HG03378 (cell line): Measurements from ENCODE around the gene RGS7.
"Not testable (repeated sequence)": the region's sequence is repeated elsewhere in the genome, so short reads cannot be mapped to it uniquely, and the experiment has no call there.

Experiments used
- ATAC-seq: cut with Tn5 transposase; IDR thresholded peaks from one replicate; pipeline ENCODE4 v1.9.1; 2021; ENCODE audit warnings: mild to moderate bottlenecking, moderate library complexity; ENCODE audit not compliant: unreplicated experiment

RGS7 gene

DNA sequence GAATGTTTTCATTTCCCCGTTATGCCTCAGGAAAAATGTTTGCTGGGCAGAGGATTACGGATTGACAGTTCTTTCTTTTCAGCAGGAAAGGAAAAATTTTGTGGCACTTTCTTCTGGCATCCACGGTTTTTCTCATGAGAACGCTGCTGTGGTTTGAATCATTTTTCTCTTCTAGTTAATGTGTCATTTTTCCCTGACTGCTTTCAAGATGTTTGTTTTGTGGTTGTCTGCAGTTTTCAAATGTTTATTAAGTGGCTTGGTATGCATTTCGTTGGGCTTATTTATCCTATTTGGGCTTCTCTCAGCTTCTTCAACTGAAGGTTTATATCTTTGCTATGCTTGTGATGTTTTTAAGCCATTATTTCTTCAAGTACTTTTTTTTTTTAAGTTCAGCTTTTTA, 359.0 kb downstream of the RGS7 start:
- no peak for ATAC-seq

DNA sequence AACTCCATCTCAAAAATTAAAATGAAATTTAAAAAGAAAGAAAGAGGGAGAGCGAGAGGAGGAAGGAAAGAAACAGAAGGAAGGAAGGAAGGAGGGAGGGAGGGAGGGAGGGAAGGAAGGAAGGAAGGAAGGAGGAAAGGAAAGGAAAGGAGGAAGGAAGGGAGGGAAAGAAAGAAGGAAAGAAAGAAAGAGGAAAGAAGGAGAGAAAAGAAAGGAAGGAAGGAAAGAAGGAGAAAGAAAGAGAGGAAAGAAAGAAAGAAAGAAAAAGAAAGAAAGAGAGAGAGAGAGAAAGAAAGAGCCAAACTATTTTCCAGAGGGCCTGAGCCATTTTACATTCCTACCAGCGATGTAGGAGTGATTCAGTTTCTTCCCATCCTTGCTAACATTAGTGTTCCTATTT, 364.0 kb downstream of the RGS7 start:
- no peak for ATAC-seq

DNA sequence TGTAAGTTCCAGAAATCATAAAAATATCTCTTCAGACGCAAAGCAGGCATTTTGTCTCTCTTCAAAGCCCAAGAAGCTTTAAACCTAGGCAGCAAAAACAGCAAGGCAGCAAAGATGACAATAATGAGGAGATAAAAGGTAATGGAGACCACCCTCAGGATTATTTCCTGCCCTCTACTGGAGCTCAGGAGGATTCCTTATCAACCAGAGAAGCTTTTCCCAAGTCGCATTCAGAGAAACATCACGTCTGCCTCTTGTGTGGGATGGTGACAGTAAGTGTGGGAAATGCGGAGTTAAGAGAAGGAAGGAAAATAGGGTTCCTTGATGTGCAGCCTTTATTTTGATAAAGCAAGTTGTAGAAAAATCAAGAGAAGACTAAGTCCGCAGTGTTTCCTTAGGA, 365.8 kb downstream of the RGS7 start:
- no peak for ATAC-seq

DNA sequence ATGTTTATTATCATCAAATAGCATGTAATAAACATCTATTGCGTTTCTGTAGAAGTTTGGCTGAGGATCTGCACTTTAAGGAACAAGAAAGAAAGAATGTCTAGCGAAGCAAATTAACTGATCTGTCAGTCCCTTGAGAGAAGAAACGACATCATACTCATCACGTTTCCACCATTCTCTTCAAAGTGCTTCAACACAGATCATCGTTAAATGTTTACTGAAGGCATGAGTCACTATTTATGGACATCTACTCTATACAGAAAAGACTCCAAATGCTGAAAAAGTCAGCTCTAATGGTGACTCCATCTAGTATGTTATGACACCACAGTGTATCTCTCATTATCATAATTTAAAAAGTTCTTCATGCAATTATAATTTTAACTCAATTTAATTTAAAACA, 369.1 kb downstream of the RGS7 start:
- ATAC-seq: no peak

DNA sequence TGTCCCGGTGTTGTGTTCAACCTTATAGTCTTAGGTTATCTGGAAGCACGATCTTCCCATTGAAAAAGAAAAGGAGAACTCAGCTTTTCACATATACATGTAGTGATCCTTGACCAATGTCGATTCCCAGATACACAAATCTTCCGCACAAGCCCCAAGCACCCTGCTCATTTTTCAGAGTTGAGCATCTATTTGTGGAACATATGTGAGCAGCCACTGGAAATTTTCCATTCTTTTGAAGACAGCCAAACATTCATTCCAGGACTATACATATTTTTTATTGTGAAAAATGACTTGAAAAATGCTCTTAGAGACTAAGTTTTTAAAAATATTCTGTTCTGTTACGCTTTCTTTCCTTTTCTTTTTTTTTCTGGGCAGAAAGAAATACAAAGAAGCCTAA, 371.9 kb downstream of the RGS7 start:
- no peak for ATAC-seq

DNA sequence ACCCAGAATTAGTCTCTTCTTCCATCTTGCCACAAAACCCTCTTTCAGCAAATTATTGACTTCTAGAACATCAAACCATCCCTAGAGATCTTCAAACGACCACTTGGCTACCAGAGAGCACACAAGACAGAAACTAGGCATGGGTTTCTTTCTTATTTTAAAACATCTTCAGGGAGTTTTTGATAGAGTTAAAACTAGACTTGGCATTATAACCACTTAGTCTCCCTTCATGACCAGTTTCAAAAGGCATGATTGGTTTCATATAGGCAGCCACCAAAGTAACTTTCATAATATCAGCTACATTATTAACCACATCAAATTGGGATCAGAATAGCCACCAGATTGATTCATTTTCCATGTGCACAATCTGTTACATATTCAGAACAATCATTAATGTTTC, 376.7 kb downstream of the RGS7 start:
- ATAC-seq: no peak

GRCh38 chr1:240976685-240977084, 380.3 kb downstream of the RGS7 start:
- ATAC-seq: no peak

- no peak for ATAC-seq
Measured at GRCh38 chr1:240973875-240974274, 383.1 kb downstream of the RGS7 start.

DNA sequence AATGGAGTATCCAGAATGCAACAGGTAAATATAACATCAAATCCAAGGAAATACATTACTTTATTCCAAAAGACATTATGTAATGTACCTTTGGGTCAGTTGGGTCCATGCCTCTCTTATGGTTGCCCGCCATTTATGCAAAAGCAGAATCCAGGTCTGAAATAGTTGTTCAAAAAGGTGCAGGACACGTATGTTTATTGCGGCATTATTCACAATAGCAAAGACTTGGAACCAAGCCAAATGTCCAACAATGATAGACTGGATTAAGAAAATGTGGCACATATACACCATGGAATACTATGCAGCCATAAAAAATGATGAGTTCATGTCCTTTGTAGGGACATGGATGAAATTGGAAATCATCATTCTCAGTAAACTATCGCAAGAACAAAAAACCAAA, 384.9 kb downstream of the RGS7 start:
- ATAC-seq: not testable (repeated sequence)

- ATAC-seq: no peak
Measured at GRCh38 chr1:240970253-240970652, 386.8 kb downstream of the RGS7 start.

- no peak for ATAC-seq
Measured at GRCh38 chr1:240968864-240969263, 388.1 kb downstream of the RGS7 start.

DNA sequence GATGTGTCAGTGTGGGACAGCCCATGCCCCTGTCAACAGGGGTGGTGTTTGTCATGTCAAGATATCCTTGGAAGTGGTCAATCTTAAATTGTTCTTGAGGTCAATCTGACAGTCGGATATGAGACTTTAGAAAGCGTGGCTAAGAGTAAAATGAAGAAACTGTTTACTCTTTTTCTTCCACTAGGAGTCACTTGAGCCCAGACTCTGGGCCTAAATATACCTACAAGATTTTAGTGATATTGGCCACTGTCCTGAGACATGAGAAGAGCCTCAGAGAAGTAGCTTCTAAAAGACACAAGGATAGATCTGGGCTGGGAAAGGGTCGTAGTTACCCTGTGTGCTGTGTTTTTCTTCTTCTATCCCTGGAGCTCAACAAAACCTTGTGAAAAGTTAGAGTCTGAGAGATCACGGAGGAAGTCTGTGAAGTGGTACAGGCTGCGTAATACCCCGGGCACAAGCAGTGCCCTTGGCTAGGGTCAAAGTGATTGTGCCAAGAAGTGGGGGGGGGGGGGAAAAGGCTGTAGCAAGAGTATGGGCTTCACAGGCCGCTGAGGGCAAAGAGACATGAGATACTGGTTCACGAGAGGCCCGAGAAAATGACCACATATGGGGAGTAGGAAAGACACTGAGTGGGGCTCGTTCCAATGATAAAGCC, 389.8 kb downstream of the RGS7 start:
- ATAC-seq: no peak

DNA sequence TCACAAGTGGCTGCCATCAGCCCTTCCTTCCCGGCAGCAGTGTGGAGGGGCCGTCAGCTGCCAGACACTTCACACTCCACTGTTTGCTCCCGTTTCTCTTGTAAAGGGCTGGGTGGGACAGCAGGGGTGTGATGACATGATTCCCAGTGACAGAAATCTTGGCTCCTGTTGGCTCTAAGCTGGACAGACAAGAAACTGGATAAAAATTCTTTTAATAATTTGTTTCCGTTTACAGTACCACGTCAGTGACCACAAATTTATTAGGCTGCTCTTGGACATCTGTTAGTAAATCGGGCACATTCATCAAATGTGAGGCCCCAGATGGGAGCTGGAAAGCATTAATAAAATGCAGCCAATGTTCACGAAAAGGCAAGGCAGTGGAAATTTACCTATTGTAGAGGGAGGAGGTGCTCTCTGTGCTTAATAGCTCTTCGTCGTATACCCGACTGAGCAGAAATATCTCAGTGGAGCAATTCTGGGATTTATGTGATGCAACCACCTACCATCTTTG, 391.4 kb downstream of the RGS7 start:
- ATAC-seq: no peak

DNA sequence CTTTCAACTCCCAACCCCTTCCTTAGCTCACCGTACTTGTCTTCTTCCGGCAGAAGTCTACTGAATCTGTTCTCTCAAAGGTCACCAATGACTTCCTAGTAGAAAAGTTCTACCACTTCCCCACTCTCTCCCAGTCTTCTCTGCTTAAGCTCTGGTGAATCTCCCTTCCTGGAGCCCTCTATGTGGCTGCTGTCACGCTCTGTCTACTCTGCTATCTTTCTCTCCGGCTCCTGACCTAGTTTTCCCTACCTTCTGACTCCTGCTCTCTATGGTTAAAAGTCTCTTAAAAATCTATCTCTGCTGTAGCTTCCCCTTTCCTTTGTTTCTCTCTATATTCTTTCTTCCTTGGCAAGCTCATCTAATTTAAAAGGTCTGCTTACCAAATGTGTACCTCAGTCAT, 394.9 kb downstream of the RGS7 start:
- no peak for ATAC-seq

- no peak for ATAC-seq
Measured at GRCh38 chr1:240956424-240956823, 400.6 kb downstream of the RGS7 start.

- no peak for ATAC-seq
Measured at GRCh38 chr1:240956020-240956419, 401.0 kb downstream of the RGS7 start.

DNA sequence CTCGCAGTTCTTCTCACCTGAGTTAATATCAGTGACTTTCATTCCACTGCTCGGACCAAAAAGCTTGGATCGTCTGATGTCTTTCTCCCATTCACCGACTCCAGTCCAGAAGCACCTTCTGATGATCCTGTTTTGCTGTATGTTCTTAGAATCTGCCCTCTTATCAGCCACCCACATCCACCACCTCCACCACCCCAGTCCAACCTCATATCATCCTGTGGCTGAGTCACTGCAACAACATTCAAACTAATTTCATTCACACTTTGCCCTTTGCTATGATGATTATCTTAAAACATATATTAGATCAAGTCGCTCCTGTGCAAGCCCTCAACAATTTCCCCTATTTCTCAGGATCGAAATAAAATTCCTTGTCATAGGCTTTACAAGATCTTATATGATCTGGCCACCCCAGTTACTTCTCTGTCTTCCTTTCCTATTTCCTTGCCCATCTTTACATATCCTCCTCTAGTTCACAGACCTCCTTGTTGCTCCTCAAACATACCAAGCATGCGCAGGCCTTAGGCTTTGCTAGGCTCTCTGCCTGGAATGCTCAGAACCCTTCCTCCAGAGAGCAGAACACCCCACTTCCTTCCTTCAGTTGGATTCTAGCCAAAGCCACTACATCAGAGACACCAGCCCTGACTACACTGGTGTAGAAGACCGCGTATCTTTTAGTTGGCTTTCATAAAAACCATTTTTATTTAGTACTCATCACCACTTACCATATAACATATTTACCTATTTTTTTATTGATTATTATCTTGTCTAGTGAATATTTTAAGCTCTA, 409.4 kb downstream of the RGS7 start:
- no peak for ATAC-seq

DNA sequence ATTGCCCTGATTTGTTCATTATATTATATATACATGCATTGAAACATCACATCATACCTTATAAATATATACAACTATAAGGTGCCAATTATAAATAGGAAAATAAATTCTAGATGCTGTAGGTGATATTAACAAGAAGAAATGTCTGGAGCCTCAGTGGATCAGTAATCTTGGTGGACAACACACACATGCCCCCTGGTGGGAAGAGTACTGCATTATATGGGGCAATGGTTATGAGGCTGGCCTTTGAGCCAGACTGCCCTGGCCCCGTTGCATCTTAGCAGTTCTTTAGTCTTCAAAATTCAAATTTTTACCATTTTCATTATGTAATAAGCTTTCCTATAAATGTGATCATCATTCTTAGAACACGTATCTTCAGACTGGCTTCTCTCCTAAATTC, 410.1 kb downstream of the RGS7 start:
- ATAC-seq: peak; percentile 57

GRCh38 chr1:240942901-240943300, 414.1 kb downstream of the RGS7 start:
- ATAC-seq: no peak

- ATAC-seq: no peak
Measured at GRCh38 chr1:240941701-240942370, 415.2 kb downstream of the RGS7 start.

DNA sequence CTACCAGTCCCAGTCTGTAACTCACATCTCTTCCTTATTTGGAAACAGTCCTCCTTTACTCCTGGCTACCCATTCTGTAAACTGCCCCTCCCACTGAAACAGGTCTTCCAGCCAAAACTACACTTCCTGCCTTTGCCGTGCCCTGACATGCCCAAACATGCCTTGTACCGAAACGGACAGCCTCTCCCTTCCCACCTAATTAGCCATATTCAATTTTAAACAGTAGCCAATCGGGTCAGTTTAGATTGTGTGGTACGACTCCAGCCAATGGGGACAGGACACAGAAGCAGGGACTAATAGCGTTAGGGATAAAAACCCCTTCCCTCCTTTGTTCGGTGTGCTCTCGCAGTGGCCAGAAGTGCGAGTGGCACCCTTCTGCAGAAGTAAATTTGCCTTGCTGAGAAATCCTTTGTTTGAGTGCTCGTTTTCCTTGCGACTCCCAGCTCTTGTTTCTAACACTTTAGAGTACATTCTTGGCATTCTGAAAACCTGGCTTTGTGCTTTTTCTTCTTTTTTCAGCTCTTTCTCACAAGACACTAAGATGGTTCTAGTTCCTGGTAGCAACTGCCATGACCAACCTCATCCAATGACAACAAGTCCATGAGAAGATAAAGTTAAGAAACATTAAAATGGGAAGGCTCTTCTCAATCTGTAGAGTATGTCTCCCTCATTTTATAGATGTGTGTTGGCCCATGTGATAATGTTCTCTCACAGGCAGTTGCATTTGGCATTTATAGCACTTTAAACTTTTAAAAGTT, 419.9 kb downstream of the RGS7 start:
- ATAC-seq: no peak
